ENCODE data around the gene BAIAP3. TPM values are rescaled to one million over a fixed set of nuclear protein-coding genes. Genes with fewer than 3 reads are reported as not detected.
"Not testable (repeated sequence)": the region's sequence is repeated elsewhere in the genome, so short reads cannot be mapped to it uniquely, and the experiment has no call there.

BAIAP3 gene
- polyA plus RNA-seq, 1 experiment, result 0.19 TPM

- DNase-seq (ENCODE audit: low read depth, low spot score), result no peak
- no peak overlapping the region for H3K4me3 ChIP-seq (ENCODE audit: low read depth, low read length)
- H3K27ac ChIP-seq (ENCODE audit: low read depth, low read length), result no peak overlapping the region
- ChIA-PET POLR2A (no interaction called here), CTCF (interaction anchor here (0.7 kb wide), 1 partner anchor 12 kb away, joined by 6 read pairs; no protein-coding TSS in a partner anchor)
- H3K9me3 ChIP-seq (ENCODE audit: control insufficient read depth, insufficient read depth, low read length), result peaks cover 5% of the 10 kb centered on the region; the same call in 1 of the 2 replicates
- no peak for TF ChIP-seq CTCF (IDR thresholded peaks at IDR 0.05; ENCODE audit: low read depth, low read length)
- H3K27me3 ChIP-seq (ENCODE audit: control insufficient read depth, insufficient read depth, low read length), result peaks cover 32% of the 10 kb centered on the region
These were observed 38.0 kb upstream of the BAIAP3 start for GRCh38 chr16:1295465-1295864.

GRCh38 chr16:1296688-1297017 lies 36.8 kb upstream of the BAIAP3 start:
- not testable (repeated sequence) for H3K4me3 ChIP-seq (ENCODE audit: low read depth, low read length); DNase-seq (ENCODE audit: low read depth, low spot score); H3K27ac ChIP-seq (ENCODE audit: low read depth, low read length); H3K9me3 ChIP-seq (ENCODE audit: control insufficient read depth, insufficient read depth, low read length)
- ChIA-PET CTCF (interaction anchor here (0.6 kb wide), 1 partner anchor 18 kb away, joined by 5 read pairs; no protein-coding TSS in a partner anchor), POLR2A (interaction anchor here (0.7 kb wide), 1 partner anchor 523 kb away, joined by 4 read pairs; no protein-coding TSS in a partner anchor)
- peaks cover 21% of the 10 kb centered on the region for H3K27me3 ChIP-seq (ENCODE audit: control insufficient read depth, insufficient read depth, low read length)

GRCh38 chr16:1297018-1297696 lies 36.3 kb upstream of the BAIAP3 start:
- ChIA-PET POLR2A (interaction anchor here (0.6 to 0.7 kb wide), 2 partner anchors 35 to 524 kb away, joined by 4 to 5 read pairs; no protein-coding TSS in a partner anchor), CTCF (interaction anchor here (0.6 kb wide), 3 partner anchors 18 to 201 kb away, joined by 3 to 5 read pairs (median 4); no protein-coding TSS in a partner anchor)
- no peaks in the 10 kb centered on the region; the same call in 1 of the 2 replicates for H3K9me3 ChIP-seq (ENCODE audit: control insufficient read depth, insufficient read depth, low read length)
- H3K4me3 ChIP-seq (ENCODE audit: low read depth, low read length), result no peak overlapping the region
- no peak overlapping the region for H3K27ac ChIP-seq (ENCODE audit: low read depth, low read length)
- H3K27me3 ChIP-seq (ENCODE audit: control insufficient read depth, insufficient read depth, low read length), result peaks cover 18% of the 10 kb centered on the region
- no peak for TF ChIP-seq CTCF (IDR thresholded peaks at IDR 0.05; ENCODE audit: low read depth, low read length)
- DNase-seq (ENCODE audit: low read depth, low spot score), result no peak

GRCh38 chr16:1298406-1298805 lies 35.0 kb upstream of the BAIAP3 start:
- no peaks in the 10 kb centered on the region; the same call in 1 of the 2 replicates for H3K9me3 ChIP-seq (ENCODE audit: control insufficient read depth, insufficient read depth, low read length)
- ChIA-PET POLR2A (no interaction called here), CTCF (no interaction called here)
- H3K27ac ChIP-seq (ENCODE audit: low read depth, low read length), result no peak overlapping the region
- no peak overlapping the region for H3K4me3 ChIP-seq (ENCODE audit: low read depth, low read length)
- no peak for TF ChIP-seq CTCF (IDR thresholded peaks at IDR 0.05; ENCODE audit: low read depth, low read length)
- H3K27me3 ChIP-seq (ENCODE audit: control insufficient read depth, insufficient read depth, low read length), result peaks cover 15% of the 10 kb centered on the region
- DNase-seq (ENCODE audit: low read depth, low spot score), result no peak

- DNase-seq (ENCODE audit: low read depth, low spot score), result no peak
- ChIA-PET CTCF (interaction anchor here (1.4 kb wide), 1 partner anchor 9 kb away, joined by 6 read pairs; no protein-coding TSS in a partner anchor), POLR2A (no interaction called here)
- H3K9me3 ChIP-seq (ENCODE audit: control insufficient read depth, insufficient read depth, low read length), result no peaks in the 10 kb centered on the region; the same call in 1 of the 2 replicates
- H3K27ac ChIP-seq (ENCODE audit: low read depth, low read length), result no peak overlapping the region
- H3K27me3 ChIP-seq (ENCODE audit: control insufficient read depth, insufficient read depth, low read length), result peaks cover 15% of the 10 kb centered on the region
- H3K4me3 ChIP-seq (ENCODE audit: low read depth, low read length), result no peak overlapping the region
- TF ChIP-seq CTCF (IDR thresholded peaks at IDR 0.05; ENCODE audit: low read depth, low read length), result no peak
These were observed 34.2 kb upstream of the BAIAP3 start for GRCh38 chr16:1299012-1299867.
